Measurements from ENCODE around the gene FKBP14.

FKBP14 gene

DNA sequence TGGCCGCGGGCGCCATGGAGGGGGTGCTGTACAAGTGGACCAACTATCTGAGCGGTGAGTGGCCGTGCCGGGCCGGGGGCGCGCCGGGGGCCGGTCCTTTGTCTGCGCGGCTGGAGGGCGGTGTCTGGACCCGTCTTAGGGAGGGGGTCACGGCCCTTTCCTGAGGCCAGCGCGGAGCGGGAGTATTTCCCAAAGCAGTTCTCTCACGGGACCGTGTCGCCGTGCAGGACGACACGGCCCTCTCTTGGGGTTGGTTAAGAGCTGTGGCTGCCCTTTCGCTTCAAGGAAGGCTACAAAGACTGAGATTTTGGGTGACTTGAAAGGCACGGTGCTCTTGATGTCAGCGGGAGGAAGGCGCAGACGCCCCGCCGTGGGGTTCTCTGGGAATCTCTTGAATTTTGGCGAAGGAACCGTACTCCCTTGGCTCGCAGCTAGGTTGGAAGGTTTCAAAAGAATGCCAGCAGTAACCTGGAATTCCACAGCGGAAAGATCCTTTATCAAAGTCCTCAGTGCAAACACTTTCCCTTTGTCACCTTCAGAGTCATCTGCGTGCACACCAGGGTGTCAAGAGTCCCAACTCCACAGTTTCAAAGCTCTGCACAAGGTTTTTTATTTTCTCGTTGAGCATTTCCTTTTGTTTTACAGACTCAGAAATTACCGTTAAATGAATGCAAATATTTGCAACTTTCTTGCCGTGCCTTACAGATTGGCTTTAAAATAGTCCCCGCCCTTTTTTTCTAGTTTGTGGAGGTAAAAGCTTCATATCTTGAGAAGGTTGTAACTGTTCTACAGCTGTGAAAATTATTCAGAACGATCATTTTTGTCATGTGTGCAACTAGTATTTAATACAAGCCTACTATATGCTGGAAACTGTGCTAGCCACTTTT is 2.5 kb upstream of the FKBP14 start:
- Histone ChIP-seq H3F3A (ENCODE audit: control insufficient read depth, insufficient read depth) (peaks cover 8% of the 10 kb centered on the region), H3K27me3 (ENCODE audit: control insufficient read depth, low read length) (no peaks in the 10 kb centered on the region), H3K4me1 (ENCODE audit: control insufficient read depth, low read length) (peaks cover 50% of the 10 kb centered on the region), H3K36me3 (ENCODE audit: control insufficient read depth, low read length) (peaks cover 5% of the 10 kb centered on the region), H3K79me2 (ENCODE audit: control insufficient read depth, low read length) (peaks cover 70% of the 10 kb centered on the region), H4K20me1 (ENCODE audit: control insufficient read depth, insufficient read depth, low read depth, low read length) (0 out of 2 replicates have a peak, but pooled peaks cover 4% of the 10 kb centered on the region), H3K27ac (ENCODE audit: low read depth, low read length) (peak overlapping the region; percentile 73), H3K4me2 (ENCODE audit: low read length) (peak overlapping the region; percentile 83), H3K9me3 (ENCODE audit: control insufficient read depth, insufficient read depth, low read length) (no peaks in the 10 kb centered on the region), H3K4me3 (ENCODE audit: low read length) (peak overlapping the region; percentile 89), H3K9me2 (replicated peaks; ENCODE audit: control insufficient read depth, low read length) (no peaks in the 10 kb centered on the region)
- TF ChIP-seq, protein P1, sequence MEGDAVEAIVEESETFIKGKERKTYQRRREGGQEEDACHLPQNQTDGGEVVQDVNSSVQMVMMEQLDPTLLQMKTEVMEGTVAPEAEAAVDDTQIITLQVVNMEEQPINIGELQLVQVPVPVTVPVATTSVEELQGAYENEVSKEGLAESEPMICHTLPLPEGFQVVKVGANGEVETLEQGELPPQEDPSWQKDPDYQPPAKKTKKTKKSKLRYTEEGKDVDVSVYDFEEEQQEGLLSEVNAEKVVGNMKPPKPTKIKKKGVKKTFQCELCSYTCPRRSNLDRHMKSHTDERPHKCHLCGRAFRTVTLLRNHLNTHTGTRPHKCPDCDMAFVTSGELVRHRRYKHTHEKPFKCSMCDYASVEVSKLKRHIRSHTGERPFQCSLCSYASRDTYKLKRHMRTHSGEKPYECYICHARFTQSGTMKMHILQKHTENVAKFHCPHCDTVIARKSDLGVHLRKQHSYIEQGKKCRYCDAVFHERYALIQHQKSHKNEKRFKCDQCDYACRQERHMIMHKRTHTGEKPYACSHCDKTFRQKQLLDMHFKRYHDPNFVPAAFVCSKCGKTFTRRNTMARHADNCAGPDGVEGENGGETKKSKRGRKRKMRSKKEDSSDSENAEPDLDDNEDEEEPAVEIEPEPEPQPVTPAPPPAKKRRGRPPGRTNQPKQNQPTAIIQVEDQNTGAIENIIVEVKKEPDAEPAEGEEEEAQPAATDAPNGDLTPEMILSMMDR (IDR thresholded peaks at IDR 0.05; ENCODE audit: low read depth, low read length, poor library complexity, severe bottlenecking) = no peak
- TF ChIP-seq EZH2phosphoT487 (IDR thresholded peaks at IDR 0.05; ENCODE audit: borderline replicate concordance, low read length) = no peak

DNA sequence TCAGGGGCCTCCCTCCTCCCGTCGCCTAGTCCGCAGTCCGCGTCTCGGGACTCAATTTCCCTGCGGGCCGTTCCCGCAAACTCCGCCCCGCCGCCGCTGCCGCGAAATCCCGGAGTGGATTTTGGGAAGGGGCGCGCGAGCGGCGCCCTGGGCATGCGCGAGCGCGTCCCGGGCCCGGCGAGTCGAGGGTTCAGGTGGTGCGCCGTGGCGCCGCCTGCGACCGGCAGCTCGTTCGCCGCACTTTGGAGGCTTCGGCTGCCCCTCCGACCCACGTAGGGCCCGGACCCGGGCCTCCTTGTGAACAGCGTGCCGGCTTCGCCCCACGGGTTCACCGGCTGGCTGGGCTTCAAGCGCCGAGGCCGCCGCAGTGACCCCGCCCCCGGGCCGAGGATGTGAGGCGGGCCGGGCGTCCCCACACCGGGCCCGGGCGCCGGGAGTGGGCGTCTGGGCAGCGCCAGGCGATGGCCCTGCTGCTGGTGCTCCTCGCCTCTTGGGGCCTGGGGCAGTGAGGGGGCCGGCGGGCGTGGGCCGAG is 1.8 kb upstream of the FKBP14 start, which contains the start of gene PLEKHA8:
TSS of gene PLEKHA8 (plus strand) at position 197 of the 533 bp plus-strand sequence. CDS start 351 bp downstream, outside the sequence.
- H3K4me2 ChIP-seq (ENCODE audit: low read length) = peak within 1 kb of the TSS; percentile 83
- H3K27me3 ChIP-seq (ENCODE audit: control insufficient read depth, low read length) = no peaks in the 10 kb centered on the region
- peaks cover 8% of the 10 kb centered on the region for H3F3A ChIP-seq (ENCODE audit: control insufficient read depth, insufficient read depth)
- H4K20me1 ChIP-seq (ENCODE audit: control insufficient read depth, insufficient read depth, low read depth, low read length) = 0 out of 2 replicates have a peak, but pooled peaks cover 4% of the 10 kb centered on the region
- H3K9me3 ChIP-seq (ENCODE audit: control insufficient read depth, insufficient read depth, low read length) = no peaks in the 10 kb centered on the region
- peaks cover 77% of the 10 kb centered on the region for H3K79me2 ChIP-seq (ENCODE audit: control insufficient read depth, low read length)
- H3K4me1 ChIP-seq (ENCODE audit: control insufficient read depth, low read length) = peaks cover 57% of the 10 kb centered on the region
- peak within 1 kb of the TSS; percentile 89 for H3K4me3 ChIP-seq (ENCODE audit: low read length)
- H3K27ac ChIP-seq (ENCODE audit: low read depth, low read length) = peak within 1 kb of the TSS; percentile 73
- no peaks in the 10 kb centered on the region for H3K9me2 ChIP-seq (replicated peaks; ENCODE audit: control insufficient read depth, low read length)
- TF ChIP-seq EZH2phosphoT487 (IDR thresholded peaks at IDR 0.05; ENCODE audit: borderline replicate concordance, low read length) = no peak
- TF ChIP-seq, protein P1 (IDR thresholded peaks at IDR 0.05; ENCODE audit: low read depth, low read length, poor library complexity, severe bottlenecking) = no peak
- peaks cover 11% of the 10 kb centered on the region for H3K36me3 ChIP-seq (ENCODE audit: control insufficient read depth, low read length)

DNA sequence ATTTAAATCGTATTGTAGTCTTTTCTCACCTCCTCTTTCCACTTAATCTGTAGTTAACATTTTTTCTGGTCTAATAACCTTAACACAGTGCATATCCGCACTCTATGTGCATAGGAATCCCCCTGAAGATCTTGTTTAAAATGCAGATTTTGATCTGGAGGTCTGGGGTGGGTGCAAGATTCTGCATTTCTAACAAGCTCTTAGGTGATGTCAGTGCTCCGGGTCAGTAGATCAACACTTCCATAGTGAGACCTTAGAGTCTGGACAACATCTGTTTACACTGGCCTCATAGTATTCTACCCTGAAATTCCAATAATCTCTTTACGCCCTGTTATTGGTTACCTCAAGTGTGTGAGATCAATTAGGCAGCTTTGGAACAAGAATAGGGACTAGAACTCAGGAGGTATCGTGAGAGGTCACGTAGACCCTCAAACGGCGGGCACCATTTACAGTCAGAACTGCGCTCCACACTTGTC is 1.3 kb upstream of the FKBP14 start:
- H3K9me3 ChIP-seq (ENCODE audit: control insufficient read depth, insufficient read depth, low read length) = no peaks in the 10 kb centered on the region
- H3K4me3 ChIP-seq (ENCODE audit: low read length) = peak overlapping the region; percentile 89
- no peaks in the 10 kb centered on the region for H3K27me3 ChIP-seq (ENCODE audit: control insufficient read depth, low read length)
- TF ChIP-seq EZH2phosphoT487 (IDR thresholded peaks at IDR 0.05; ENCODE audit: borderline replicate concordance, low read length) = no peak
- TF ChIP-seq, protein P1 (IDR thresholded peaks at IDR 0.05; ENCODE audit: low read depth, low read length, poor library complexity, severe bottlenecking) = no peak
- peaks cover 8% of the 10 kb centered on the region for H3F3A ChIP-seq (ENCODE audit: control insufficient read depth, insufficient read depth)
- peaks cover 13% of the 10 kb centered on the region for H3K36me3 ChIP-seq (ENCODE audit: control insufficient read depth, low read length)
- peaks cover 80% of the 10 kb centered on the region for H3K79me2 ChIP-seq (ENCODE audit: control insufficient read depth, low read length)
- H3K4me1 ChIP-seq (ENCODE audit: control insufficient read depth, low read length) = peaks cover 60% of the 10 kb centered on the region
- H3K4me2 ChIP-seq (ENCODE audit: low read length) = peak overlapping the region; percentile 83
- no peaks in the 10 kb centered on the region for H3K9me2 ChIP-seq (replicated peaks; ENCODE audit: control insufficient read depth, low read length)
- H4K20me1 ChIP-seq (ENCODE audit: control insufficient read depth, insufficient read depth, low read depth, low read length) = 0 out of 2 replicates have a peak, but pooled peaks cover 4% of the 10 kb centered on the region
- H3K27ac ChIP-seq (ENCODE audit: low read depth, low read length) = peak overlapping the region; percentile 73
